Prostate gland (tissue), 2 donors: ENCODE data around the gene CMPK1.

Experiments
- CTCF ChIP-seq, 4 experiments: fragments of 200-600 bp in 2 of 4; fragments of 450-650 bp in 2 of 4; sonication (generic) in 2 of 4; IDR thresholded peaks; 1 replicate in 3 of 4; 2 replicates in 1 of 4; pipeline ENCODE4 v1.5.1; 2016 to 2019; ENCODE audit warnings: antibody characterized with exemption in 4 of 4, mild to moderate bottlenecking in 2 of 4, moderate library complexity in 2 of 4
- POLR2AphosphoS5 ChIP-seq: sonication (generic); formaldehyde crosslinking; IDR thresholded peaks from one replicate; pipeline ENCODE4 v1.6.1; 2017; ENCODE audit warnings: antibody characterized with exemption

- no peak for TF ChIP-seq CTCF (IDR thresholded peaks at IDR 0.05)
- no peak for TF ChIP-seq POLR2AphosphoS5
These were observed 57.3 kb downstream of the CMPK1 start for GRCh38 chr1:47390843-47391242.
